ENCODE data around the gene FRS3. TPM values are rescaled to one million over a fixed set of nuclear protein-coding genes. Genes with fewer than 3 reads are reported as not detected.

Gene FRS3
- total RNA-seq, 1 donor from 2014 or later, result 3.3 TPM

GRCh38 chr6:41744236-41744787 is 35.4 kb downstream of the FRS3 start:
- no peak overlapping the region for H3K27ac Mint-ChIP-seq (ENCODE audit: unreplicated experiment)
- H3K4me3 Mint-ChIP-seq (ENCODE audit: unreplicated experiment), result no peak overlapping the region
- no peak for DNase-seq (ENCODE audit: low spot score)
- TF ChIP-seq, protein P1, sequence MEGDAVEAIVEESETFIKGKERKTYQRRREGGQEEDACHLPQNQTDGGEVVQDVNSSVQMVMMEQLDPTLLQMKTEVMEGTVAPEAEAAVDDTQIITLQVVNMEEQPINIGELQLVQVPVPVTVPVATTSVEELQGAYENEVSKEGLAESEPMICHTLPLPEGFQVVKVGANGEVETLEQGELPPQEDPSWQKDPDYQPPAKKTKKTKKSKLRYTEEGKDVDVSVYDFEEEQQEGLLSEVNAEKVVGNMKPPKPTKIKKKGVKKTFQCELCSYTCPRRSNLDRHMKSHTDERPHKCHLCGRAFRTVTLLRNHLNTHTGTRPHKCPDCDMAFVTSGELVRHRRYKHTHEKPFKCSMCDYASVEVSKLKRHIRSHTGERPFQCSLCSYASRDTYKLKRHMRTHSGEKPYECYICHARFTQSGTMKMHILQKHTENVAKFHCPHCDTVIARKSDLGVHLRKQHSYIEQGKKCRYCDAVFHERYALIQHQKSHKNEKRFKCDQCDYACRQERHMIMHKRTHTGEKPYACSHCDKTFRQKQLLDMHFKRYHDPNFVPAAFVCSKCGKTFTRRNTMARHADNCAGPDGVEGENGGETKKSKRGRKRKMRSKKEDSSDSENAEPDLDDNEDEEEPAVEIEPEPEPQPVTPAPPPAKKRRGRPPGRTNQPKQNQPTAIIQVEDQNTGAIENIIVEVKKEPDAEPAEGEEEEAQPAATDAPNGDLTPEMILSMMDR (IDR thresholded peaks at IDR 0.05), result no peak
- no peaks in the 10 kb centered on the region for H3K4me1 Mint-ChIP-seq (ENCODE audit: low read depth)
- peaks cover 2% of the 10 kb centered on the region for H3K27me3 Mint-ChIP-seq (ENCODE audit: low read depth)
- no peaks in the 10 kb centered on the region for H3K36me3 Mint-ChIP-seq (ENCODE audit: low read depth)
- H3K9me3 Mint-ChIP-seq (ENCODE audit: low read depth), result no peaks in the 10 kb centered on the region

DNA sequence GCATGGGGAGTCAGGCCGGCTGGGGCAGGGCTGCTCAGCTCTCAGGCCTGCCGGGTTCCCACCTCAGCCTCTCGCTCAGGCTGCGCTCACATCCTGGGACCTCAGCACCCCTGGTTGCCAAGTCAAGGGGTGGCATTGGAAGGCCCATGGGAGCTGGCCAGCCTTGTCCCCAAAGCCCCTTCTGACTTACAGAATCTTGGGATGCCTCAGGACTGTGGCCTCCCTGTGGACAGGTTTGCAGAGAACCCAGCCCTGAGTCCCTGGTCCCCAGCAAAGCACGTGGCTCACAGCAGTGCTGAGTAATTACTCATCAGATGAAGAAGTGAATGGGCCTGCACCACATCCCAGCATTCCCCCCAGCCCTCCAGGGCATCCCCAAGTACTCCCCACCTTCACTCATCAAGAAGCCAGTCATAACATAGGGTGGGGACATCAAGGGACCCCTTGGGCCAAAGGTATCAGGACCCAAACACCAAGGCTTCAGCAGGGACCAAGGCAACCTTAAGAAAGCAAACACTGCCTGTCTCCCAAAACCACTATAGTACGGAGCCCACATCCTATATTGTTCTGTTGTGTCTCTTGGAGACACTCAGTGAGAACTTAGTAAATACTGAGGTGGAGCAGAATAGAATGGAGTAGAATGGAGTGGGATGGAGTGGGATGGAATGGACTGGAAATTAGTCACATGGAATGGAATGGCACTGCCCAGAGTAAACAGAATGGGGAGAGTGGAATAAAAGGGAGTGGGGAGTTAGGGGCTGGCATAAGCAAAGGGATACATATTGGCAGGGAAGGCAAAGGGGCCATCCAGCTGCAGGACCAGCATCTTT is 36.1 kb downstream of the FRS3 start:
- no peaks in the 10 kb centered on the region for H3K9me3 Mint-ChIP-seq (ENCODE audit: low read depth)
- DNase-seq (ENCODE audit: low spot score), result no peak
- no peak overlapping the region for H3K27ac Mint-ChIP-seq (ENCODE audit: unreplicated experiment)

DNA sequence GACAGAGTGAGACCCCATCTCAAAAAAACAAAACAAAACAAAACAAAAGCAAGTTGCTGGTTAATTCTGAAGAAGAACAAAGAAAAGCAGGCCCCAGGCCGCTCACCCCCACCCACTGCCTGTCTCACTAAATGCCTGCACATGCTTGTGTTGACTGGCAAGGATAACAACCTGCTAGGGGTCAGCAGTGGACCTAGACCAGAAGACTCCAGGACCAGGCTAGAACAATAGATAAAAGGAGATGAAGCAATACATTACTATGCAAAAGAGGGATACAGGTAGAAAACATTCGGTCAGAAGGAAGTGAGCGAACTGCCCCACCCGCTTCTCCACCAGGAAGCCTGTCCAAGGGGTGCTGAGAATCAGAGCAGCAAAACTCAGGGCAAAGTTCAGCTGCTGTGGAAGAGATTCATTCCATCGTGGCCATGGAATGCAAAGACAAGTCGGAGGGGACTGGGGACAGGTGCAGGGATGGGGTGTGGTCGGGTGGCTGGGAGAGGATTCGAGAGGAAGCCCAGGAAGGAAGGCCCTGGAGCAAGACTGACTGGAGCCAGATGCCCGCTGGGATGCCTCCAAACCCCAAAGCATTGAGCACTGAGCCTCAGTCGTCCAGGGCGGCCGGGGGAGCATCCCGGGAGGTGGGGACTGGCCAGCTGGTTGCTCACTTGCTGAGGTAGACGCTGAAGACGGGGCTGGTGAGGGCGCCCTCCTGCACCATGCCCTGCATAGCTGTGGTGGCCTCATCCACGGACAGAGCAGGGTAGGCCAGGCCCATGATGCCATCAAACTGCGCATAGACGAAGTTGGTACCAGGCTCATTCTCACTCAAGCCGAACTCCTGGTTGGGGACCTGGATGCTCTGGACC is 37.8 kb downstream of the FRS3 start:
- Mint-ChIP-seq H3K4me1 (ENCODE audit: low read depth) (peaks cover 5% of the 10 kb centered on the region), H3K27me3 (ENCODE audit: low read depth) (peaks cover 2% of the 10 kb centered on the region), H3K9me3 (ENCODE audit: low read depth) (no peaks in the 10 kb centered on the region), H3K36me3 (ENCODE audit: low read depth) (no peaks in the 10 kb centered on the region), H3K4me3 (ENCODE audit: unreplicated experiment) (no peak overlapping the region), H3K27ac (ENCODE audit: unreplicated experiment) (no peak overlapping the region)
- TF ChIP-seq, protein P1 (IDR thresholded peaks at IDR 0.05), result no peak
- no peak for DNase-seq (ENCODE audit: low spot score)

More for the DNA sequence above, 36.1 kb downstream of the FRS3 start:
- TF ChIP-seq, protein P1 (IDR thresholded peaks at IDR 0.05), result no peak
- no peak overlapping the region for H3K4me3 Mint-ChIP-seq (ENCODE audit: unreplicated experiment)
- H3K4me1 Mint-ChIP-seq (ENCODE audit: low read depth), result peaks cover 5% of the 10 kb centered on the region
- no peaks in the 10 kb centered on the region for H3K36me3 Mint-ChIP-seq (ENCODE audit: low read depth)
- peaks cover 2% of the 10 kb centered on the region for H3K27me3 Mint-ChIP-seq (ENCODE audit: low read depth)

GRCh38 chr6:41740366-41741162 is 39.1 kb downstream of the FRS3 start:
- H3K4me1 Mint-ChIP-seq (ENCODE audit: low read depth), result peaks cover 12% of the 10 kb centered on the region
- TF ChIP-seq, protein P1 (IDR thresholded peaks at IDR 0.05), result no peak
- H3K36me3 Mint-ChIP-seq (ENCODE audit: low read depth), result no peaks in the 10 kb centered on the region
- H3K4me3 Mint-ChIP-seq (ENCODE audit: unreplicated experiment), result no peak overlapping the region
- H3K27me3 Mint-ChIP-seq (ENCODE audit: low read depth), result peaks cover 2% of the 10 kb centered on the region
- no peak overlapping the region for H3K27ac Mint-ChIP-seq (ENCODE audit: unreplicated experiment)
- no peaks in the 10 kb centered on the region for H3K9me3 Mint-ChIP-seq (ENCODE audit: low read depth)
- no peak for DNase-seq (ENCODE audit: low spot score)
